Uterus (tissue), 2 donors: Measurements from ENCODE around the gene CD4.

Experiments
- POLR2A ChIP-seq, 2 donors: fragments of 450-650 bp; IDR thresholded peaks; one replicate each; pipeline ENCODE4 v1.6.1; 2016; ENCODE audit warnings: antibody characterized with exemption in 2 of 2, mild to moderate bottlenecking in 1 of 2, moderate library complexity in 1 of 2
- TF ChIP-seq, protein P1 (sequence below), 4 experiments: fragments of 200-600 bp in 2 of 4; fragments of 450-650 bp in 2 of 4; sonication (generic) in 2 of 4; IDR thresholded peaks; one replicate each; pipeline ENCODE4 v1.5.1; 2016 to 2019; ENCODE audit warnings: antibody characterized with exemption in 4 of 4, mild to moderate bottlenecking in 2 of 4, moderate library complexity in 1 of 4

DNA sequence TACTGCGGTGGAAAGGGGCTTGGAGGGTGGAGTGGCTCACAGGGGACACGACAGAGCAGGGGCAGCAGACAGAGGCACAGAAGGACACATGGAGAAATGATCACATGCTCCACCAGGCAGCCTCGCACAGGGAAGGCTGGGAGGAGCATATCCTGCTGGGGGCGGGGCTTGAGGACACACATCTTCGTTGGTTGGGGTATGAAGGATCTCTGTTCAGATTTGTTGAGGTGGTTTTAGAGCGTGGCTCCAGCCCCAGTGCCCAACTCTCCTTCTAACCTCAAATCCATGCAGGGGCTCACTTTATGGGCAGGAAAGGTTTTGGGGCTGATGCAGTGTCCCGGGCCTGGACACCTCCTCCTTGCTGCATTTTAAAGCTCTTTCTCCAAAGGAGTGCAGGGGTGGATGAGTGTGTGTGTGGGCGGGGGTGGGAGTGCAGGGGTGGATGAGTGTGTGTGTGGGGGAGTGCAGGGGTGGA, 38.1 kb downstream of the CD4 start:
- TF ChIP-seq POLR2A (IDR thresholded peaks at IDR 0.05) = peak; percentile 21 to 40
- TF ChIP-seq, protein P1, sequence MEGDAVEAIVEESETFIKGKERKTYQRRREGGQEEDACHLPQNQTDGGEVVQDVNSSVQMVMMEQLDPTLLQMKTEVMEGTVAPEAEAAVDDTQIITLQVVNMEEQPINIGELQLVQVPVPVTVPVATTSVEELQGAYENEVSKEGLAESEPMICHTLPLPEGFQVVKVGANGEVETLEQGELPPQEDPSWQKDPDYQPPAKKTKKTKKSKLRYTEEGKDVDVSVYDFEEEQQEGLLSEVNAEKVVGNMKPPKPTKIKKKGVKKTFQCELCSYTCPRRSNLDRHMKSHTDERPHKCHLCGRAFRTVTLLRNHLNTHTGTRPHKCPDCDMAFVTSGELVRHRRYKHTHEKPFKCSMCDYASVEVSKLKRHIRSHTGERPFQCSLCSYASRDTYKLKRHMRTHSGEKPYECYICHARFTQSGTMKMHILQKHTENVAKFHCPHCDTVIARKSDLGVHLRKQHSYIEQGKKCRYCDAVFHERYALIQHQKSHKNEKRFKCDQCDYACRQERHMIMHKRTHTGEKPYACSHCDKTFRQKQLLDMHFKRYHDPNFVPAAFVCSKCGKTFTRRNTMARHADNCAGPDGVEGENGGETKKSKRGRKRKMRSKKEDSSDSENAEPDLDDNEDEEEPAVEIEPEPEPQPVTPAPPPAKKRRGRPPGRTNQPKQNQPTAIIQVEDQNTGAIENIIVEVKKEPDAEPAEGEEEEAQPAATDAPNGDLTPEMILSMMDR (IDR thresholded peaks at IDR 0.05) = no peak
